CD4-positive, alpha-beta T cell treated with Interleukin-2 at 100 ng/mL for 4 hours (primary cell): Measurements from ENCODE around the gene MAP4.
"Not testable (repeated sequence)": the region's sequence is repeated elsewhere in the genome, so short reads cannot be mapped to it uniquely, and the experiment has no call there.

Experiments
- DNase-seq: peaks from one replicate; pipeline ENCODE4 v3.0.0-alpha.2; 2020; ENCODE audit warnings: low spot score

The MAP4 gene

GRCh38 chr3:48015431-48016180, 610 bp downstream of the MAP4 start:
- DNase-seq, result no peak

- no peak for DNase-seq
Observed at GRCh38 chr3:48014358-48014757, 1.9 kb downstream of the MAP4 start.

DNA sequence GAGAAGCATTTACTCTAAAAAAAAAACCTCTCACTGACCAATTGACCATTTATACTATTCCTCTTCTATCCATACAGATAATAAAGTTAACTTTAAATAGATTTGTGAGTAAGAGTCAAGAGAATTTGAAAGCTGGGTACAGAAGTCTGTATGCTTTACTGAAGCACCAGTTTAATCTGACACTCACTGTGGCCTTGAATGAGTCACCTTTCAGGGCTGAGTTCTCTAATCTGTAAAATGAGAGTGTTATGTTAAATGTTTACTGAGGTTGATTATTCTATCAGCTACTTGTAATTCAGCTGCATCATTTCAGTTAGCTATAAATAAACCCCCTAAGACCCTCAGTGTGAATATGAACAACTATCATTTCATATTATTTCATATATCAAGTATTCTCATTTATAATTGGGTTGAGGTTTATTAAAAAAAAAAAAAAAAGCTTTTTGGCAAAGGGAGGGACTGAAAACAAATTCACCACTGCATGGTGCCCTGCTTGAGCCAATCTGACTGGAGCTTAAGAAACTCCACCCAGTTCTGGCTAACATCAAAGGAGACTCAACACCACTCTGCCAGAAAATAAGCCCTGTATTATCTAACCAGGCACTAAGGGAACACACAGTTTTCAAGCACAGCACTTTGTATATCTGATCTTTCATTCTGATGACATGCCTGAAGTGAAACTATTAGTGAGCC, 2.8 kb downstream of the MAP4 start:
- DNase-seq, result peak; percentile 19

DNA sequence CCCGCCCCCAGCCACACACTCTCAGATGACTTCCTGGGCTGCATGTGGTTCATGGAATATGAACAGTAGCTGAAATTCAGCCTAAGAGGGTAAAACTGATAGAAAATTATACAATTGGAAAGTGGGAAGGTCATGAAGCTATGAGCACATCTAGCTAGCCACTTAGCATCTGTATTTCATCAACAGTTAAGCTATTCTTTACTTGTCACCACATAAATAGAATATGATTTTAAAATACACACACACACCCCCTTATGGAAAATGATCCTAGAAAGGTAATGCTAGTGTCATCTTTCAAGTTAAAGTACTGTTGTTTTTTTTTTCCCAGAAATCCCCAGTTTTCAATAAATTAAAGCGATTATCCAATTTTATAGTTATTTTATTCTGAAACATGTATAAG, 3.6 kb downstream of the MAP4 start:
- DNase-seq, result no peak

DNA sequence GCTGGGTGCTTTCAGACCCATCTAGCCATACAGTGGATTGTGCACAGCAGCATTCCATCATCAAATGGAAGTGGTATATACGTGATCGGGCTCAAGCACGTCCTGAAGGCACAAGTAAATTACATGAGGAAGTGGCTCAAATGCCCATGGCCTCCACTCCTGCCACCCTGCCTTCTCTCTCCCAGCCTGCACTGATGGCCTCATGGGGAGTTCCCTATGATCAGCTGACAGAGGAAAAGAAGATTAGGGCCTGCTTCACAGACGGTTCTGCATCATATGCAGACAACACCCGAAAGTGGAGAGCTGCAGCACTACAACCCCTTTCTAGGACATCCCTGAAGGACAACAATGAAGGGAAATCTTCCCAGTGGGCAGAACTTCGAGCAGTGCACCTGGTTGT, 8.2 kb downstream of the MAP4 start:
- not testable (repeated sequence) for DNase-seq

DNA sequence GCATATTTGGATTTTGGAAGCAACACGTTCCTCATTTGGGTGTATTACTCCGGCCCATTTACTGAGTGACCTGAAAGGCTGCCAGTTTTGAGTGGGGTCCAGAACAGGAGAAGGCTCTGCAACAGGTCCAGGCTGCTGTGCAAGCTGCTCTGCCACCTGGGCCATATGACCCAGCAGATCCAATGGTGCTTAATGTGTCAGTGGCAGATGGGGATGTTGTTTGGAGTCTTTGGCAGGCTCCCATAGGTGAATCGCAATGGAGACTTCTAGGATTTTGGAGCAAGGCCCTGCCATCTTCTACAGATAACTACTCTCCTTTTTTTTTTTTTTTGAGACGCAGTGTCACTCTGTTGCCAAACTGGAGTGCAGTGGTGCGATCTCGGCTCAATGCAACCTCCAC, 8.9 kb downstream of the MAP4 start:
- not testable (repeated sequence) for DNase-seq

GRCh38 chr3:48006794-48007193, 9.4 kb downstream of the MAP4 start:
- DNase-seq, result not testable (repeated sequence)

DNA sequence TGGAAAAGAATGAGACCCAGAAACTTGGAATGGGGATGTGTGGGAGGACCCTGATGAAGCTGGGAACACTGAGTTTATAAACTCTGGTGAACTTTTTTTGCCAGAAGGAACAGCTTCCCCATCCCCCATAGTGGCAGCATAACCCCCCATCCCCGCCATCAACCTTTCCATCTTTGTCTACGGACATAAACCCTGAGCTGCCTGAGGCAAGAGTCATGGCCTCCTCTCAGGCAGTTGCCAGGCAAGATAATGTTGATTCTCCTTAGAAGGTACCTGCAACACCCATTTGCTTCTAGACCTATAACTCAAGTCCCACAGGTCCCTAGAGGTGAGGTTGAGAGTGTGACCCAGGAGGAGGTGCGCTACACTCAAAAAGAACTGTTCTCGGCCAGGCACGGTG, 11.5 kb downstream of the MAP4 start:
- no peak for DNase-seq

GRCh38 chr3:48002787-48003186, 13.4 kb downstream of the MAP4 start:
- no peak for DNase-seq

DNA sequence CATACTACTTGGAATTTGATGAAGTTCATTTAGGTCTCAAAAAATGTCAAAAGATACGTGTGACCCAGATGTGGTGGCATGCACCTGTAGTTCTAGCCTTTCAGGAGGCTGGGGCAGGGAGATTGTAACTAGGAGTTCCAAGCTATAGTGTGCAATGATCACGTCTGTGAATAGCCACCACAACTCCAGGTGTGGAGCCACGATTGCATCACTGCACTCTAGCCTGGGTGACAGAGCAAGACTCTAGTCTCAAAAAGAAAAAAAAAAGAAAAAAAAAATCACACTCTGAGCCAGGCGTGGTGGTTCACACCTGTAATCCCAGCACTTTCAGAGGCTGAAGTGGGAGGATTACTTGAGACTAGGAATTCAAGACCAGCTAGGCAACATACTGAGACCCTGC, 14.2 kb downstream of the MAP4 start:
- no peak for DNase-seq

DNA sequence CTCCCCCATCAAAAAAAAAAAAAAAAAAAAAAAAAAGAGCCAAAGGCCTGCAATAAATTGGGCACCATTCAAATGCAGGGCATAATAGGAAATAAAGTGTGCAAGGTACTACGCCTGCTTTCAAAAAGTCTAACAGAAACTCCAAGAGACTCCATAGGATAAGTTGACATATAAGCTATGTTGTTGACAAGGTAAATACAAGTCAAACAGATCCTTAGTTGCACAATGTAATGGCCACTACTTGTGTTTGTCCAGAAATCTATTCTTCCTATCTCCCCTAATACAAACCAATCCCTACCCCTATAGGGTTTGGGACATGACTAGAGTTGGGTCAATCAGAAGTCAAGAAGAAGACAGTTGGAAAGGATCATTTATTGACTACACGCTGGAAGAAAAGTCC, 16.0 kb downstream of the MAP4 start:
- no peak for DNase-seq

- no peak for DNase-seq
Observed at GRCh38 chr3:47996440-47996839, 19.8 kb downstream of the MAP4 start.

DNA sequence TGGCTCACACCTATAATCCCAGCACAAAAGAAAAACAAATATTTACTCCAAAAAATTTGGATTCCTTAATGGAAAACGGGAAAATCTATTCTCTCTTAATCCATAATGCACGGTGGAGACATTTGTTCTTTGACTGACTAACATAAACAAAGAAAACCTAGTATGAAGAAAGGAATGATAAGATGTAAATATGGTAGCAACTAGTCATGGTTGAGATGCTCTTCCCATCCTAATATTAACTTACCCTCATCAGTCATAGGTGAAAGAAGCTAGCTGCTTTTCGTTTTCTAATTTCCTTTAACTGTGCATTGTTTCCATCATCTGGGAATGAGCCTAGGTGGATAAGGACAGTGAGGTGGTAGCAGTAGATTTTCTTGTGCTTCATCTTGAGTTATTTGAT, 22.0 kb downstream of the MAP4 start:
- no peak for DNase-seq

- DNase-seq, result no peak
Observed at GRCh38 chr3:47991341-47991740, 24.9 kb downstream of the MAP4 start.

DNA sequence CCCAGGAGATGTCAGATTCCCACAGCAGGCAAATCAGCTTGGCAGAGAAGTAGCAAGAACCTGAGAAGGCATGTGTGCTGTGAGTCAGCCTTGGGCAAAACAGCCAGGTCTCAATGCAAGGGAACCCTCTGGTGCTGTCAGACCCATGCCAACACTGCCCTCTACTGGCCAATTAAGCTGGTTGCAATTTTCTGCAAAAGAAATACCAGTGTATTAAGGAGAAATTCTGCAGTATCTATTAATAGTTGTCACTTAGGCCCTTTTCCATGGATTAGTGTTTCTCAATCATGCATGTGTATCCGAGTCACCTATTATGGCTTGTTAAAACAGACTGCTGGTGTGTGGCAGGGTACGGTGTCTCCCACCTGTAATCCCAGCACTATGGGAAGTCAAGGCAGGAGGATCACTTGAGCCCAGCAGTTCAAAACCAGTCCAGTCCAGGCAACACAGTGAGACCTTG, 26.2 kb downstream of the MAP4 start:
- DNase-seq, result peak; percentile 85

- no peak for DNase-seq
Observed at GRCh38 chr3:47985381-47985780, 30.8 kb downstream of the MAP4 start.

- DNase-seq, result no peak
Observed at GRCh38 chr3:47984075-47984728, 32.0 kb downstream of the MAP4 start.

DNA sequence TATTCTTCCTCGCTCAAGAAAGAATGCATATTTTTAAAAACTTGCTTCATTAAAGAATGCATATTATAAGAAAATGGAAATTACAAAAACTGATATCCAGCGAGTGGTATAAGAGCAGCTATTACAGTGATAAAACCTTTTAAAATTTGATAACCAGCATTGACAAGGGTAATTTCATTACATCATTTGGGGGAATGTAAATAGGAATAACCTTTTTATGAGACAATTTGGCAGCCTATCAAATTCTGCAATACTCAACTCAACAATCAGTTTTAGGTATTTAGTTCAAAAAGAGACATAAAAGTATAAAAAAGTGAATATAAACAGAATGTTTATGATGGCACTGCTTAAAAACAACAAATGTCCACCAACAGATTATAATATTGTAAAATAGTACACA, 35.4 kb downstream of the MAP4 start:
- no peak for DNase-seq

- DNase-seq, result no peak
Observed at GRCh38 chr3:47979070-47979469, 37.1 kb downstream of the MAP4 start.

GRCh38 chr3:47978386-47978785, 37.8 kb downstream of the MAP4 start:
- DNase-seq, result no peak

DNA sequence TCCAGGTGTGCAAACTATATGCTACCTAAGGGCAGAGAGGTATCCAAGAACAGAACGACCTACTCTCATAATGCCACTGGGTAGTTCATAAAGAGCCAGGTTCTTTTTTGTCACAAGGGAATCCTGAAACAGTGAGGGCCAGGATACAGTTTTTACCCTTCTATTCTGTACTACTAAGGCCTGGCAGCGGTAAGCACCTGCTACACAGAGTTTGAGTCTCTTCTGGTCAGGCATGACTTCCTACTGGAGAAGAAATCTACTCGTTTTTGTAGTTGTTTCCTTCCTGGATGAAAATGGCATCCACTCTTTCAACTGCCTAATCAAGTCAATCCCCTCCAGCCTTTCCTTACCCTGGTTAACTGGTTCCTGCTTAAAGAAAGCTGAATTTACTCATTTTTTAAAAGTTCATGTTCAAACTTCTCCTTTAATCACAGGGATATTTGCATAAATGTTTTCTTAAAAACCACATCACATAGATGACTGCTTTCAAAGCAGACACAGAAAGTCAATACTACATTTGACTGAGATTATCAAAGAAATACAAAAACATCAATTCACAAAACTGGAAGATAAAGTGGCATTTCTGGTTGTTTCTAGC, 40.0 kb downstream of the MAP4 start:
- no peak for DNase-seq

DNA sequence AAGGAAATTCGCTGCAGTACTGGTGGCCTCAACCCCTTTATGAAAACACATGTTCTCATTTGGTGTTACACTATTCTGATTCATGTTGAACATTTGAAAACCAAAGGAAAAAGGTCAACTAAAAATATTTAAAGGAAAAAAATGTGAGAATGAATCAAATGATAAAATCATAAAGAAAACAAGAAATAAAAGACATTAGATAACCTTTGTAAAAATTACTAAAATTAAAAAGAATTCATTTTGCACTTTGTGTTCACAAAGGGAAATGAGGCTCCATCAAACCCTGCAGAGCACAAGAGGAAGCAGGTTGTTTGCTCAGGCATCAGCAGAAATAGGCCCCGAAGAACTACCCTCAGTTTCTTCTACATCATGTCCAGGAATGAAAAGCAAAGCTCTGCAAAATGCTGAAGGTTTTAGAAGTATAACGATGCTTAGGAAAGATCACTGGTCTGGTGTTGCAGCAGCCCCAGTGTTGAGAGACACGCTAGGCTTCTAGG, 41.2 kb downstream of the MAP4 start:
- no peak for DNase-seq

GRCh38 chr3:47971081-47971480, 45.1 kb downstream of the MAP4 start:
- no peak for DNase-seq
